HepG2 (cell line): ENCODE data around the gene SGK1. TPM values are rescaled to one million over a fixed set of nuclear protein-coding genes. Genes with fewer than 3 reads are reported as not detected.
"Not testable (repeated sequence)": the region's sequence is repeated elsewhere in the genome, so short reads cannot be mapped to it uniquely, and the experiment has no call there.

Source experiments
- ATAC-seq: fragments of 200-7000 bp; cut with Tn5 transposase; 3 replicates; pipeline ENCODE4 v1.9.1; 2020; ENCODE audit warnings: mild to moderate bottlenecking, moderate library complexity
- BruUV-seq: library from RNA; stranded (reverse); fragments of 400-500 nt; replicated peaks from 2 replicates; lab custom pipeline; 2021; lab: Mats Ljungman, UMichigan
- CTCF ChIA-PET: fragments of 300-600 bp; formaldehyde crosslinking; extraction: SDS; loops from one replicate; lab custom pipeline; 2021; ENCODE audit warnings: low total read pairs, inconsistent platforms, low intra/inter-chr PET ratio; lab: Yijun Ruan, JAX
- POLR2A ChIA-PET: fragments of 350-600 bp; sonication (Branson Sonifier 250); formaldehyde crosslinking; loops from one replicate; lab custom pipeline; 2020; ENCODE audit warnings: antibody characterized with exemption, inconsistent platforms; lab: Yijun Ruan, JAX
- DNase-seq: peaks from one replicate; pipeline ENCODE4 v3.0.0-alpha.2; 2015; ENCODE audit warnings: low spot score
- FAIRE-seq: peaks from 3 replicates; lab custom pipeline; 2011; peaks lifted over from hg19 to GRCh38; lab: Jason Lieb, UNC
- H2AFZ ChIP-seq: one replicate; pipeline ENCODE4 v1.6.1; 2011; ENCODE audit warnings: low read length, inconsistent platforms
- H3K27ac ChIP-seq: fragments of 300-600 bp; 3 replicates; pipeline ENCODE4 v1.8.0; 2011; ENCODE audit warnings: mixed run types, mild to moderate bottlenecking, mixed read lengths, low read length, inconsistent platforms; ENCODE audit not compliant: insufficient read depth; ENCODE audit errors: extremely low read length
- H3K27me3 ChIP-seq, 2 experiments: fragments of 200-600 bp in 1 of 2; 2 replicates in 1 of 2; 3 replicates in 1 of 2; pipeline versions ENCODE4 v1.6.0 to v1.8.0; 2011; ENCODE audit warnings: low read length in 2 of 2, mild to moderate bottlenecking in 2 of 2, moderate library complexity in 2 of 2, inconsistent platforms in 1 of 2; ENCODE audit not compliant: insufficient read depth in 2 of 2, control insufficient read depth in 1 of 2
- H3K36me3 ChIP-seq, 2 experiments: fragments of 200-600 bp in 1 of 2; replicated peaks in 1 of 2; 2 replicates in 1 of 2; 3 replicates in 1 of 2; pipeline versions ENCODE4 v1.5.1 to v1.8.0; 2011; ENCODE audit warnings: low read length in 2 of 2, inconsistent platforms in 1 of 2; ENCODE audit not compliant: insufficient read depth in 2 of 2, control insufficient read depth in 1 of 2
- H3K4me1 ChIP-seq: 2 replicates; pipeline ENCODE4 v1.5.1; 2012; ENCODE audit warnings: low read length, inconsistent platforms; ENCODE audit not compliant: insufficient read depth
- H3K4me2 ChIP-seq: 2 replicates; pipeline ENCODE4 v1.6.0; 2011; ENCODE audit warnings: low read depth, low read length, inconsistent platforms
- H3K4me3 ChIP-seq, 3 experiments: fragments of 200-600 bp in 1 of 3; sonication (generic), shearing (Covaris generic) in 1 of 3; replicated peaks in 1 of 3; 2 replicates each; pipeline ENCODE4 v1.5.1; 2011 to 2016; ENCODE audit warnings: low read length in 3 of 3, inconsistent platforms in 2 of 3, low read depth in 2 of 3, mild to moderate bottlenecking in 2 of 3, control low read depth in 1 of 3, mixed read lengths in 1 of 3; ENCODE audit not compliant: insufficient read depth in 1 of 3
- H3K79me2 ChIP-seq: one replicate; pipeline ENCODE4 v1.6.1; 2011; ENCODE audit warnings: low read length, inconsistent platforms; ENCODE audit not compliant: insufficient read depth
- H3K9ac ChIP-seq: 2 replicates; pipeline ENCODE4 v1.6.0; 2011; ENCODE audit warnings: mild to moderate bottlenecking, low read depth, low read length, inconsistent platforms; ENCODE audit not compliant: insufficient read depth
- H3K9me3 ChIP-seq: 2 replicates; pipeline ENCODE4 v1.5.1; 2012; ENCODE audit warnings: mild to moderate bottlenecking, low read length
- H4K20me1 ChIP-seq: 2 replicates; pipeline ENCODE4 v1.6.0; 2011; ENCODE audit warnings: inconsistent platforms, mild to moderate bottlenecking, low read length, moderate library complexity; ENCODE audit not compliant: insufficient read depth
- ZBTB14 ChIP-seq: sonication (generic); formaldehyde crosslinking; IDR thresholded peaks from 2 replicates; pipeline ENCODE4 v1.4.0; 2020; ENCODE audit warnings: missing genetic modification reagents
- WGBS: methylation state at CpG from one replicate; pipeline ENCODE4 v1.1.6; 2017; ENCODE audit warnings: low lambda C conversion rate; 5-methylcytosine and 5-hydroxymethylcytosine counted together
- in situ Hi-C: cut with HindIII; loops from 2 replicates; pipeline ENCODE4 v1.10.0; 2017; ENCODE audit warnings: low pct_unique_long_range_greater_than_20kb; ENCODE audit not compliant: extremely low pct_ligation_motif_present
- intact Hi-C: fragments of 100-400 bp; cut with micrococcal nuclease; formaldehyde crosslinking; loops from one replicate; pipeline ENCODE4 v1.10.0; 2022; ENCODE audit not compliant: unreplicated experiment
- polyA plus RNA-seq, 8 experiments: library from polyadenylated mRNA; depleted of rRNA in 3 of 8; stranded (reverse) in 7 of 8; unstranded in 1 of 8; fragments of >200 nt; fragmentation: Illumina TruSeq in 4 of 8; extraction: Trizol in 4 of 8; gene quantifications; 2 replicates each; pipeline versions ENCODE4 v1.2.1 to v1.2.3, GENCODE V29; 2011 to 2016; ENCODE audit warnings: low read depth in 4 of 8, missing spikeins in 1 of 8, mixed read lengths in 1 of 8; ENCODE audit not compliant: insufficient read depth in 1 of 8
- total RNA-seq, 5 experiments: library from RNA; depleted of rRNA; stranded (reverse); fragments of >200 nt; fragmentation: Illumina TruSeq; extraction: Trizol; gene quantifications; 2 replicates each; pipeline ENCODE4 v1.2.3, GENCODE V29; 2016; ENCODE audit warnings: low read depth in 1 of 5

Gene SGK1
- total and polyA plus RNA-seq, 2 of the 13 experiments (the other 11 are each of a cell fraction or from before 2014, with no cell fraction given) = 56.1 to 56.2 TPM

- in situ Hi-C loops (no loop called here), intact Hi-C loops (loop anchor here (10.0 kb wide), 1 partner anchor 146 kb away; no protein-coding TSS in a partner anchor)
- H3K4me1 ChIP-seq = no peaks in the 10 kb centered on the region
- BruUV-seq = no TSS peak
- FAIRE-seq (no peak), DNase-seq (no peak), ATAC-seq (no peak)
- no peak overlapping the region for H3K4me2 ChIP-seq
- H3K27me3 ChIP-seq = peaks cover 2 to 24% of the 10 kb centered on the region in 2 experiments; a peak in 3 of 5 replicates
- no peaks in the 10 kb centered on the region for H3K36me3 ChIP-seq
- ChIA-PET CTCF (no interaction called here), POLR2A (no interaction called here)
- H3K27ac ChIP-seq = no peak overlapping the region
- no peaks in the 10 kb centered on the region for H4K20me1 ChIP-seq
- no peak overlapping the region for H2AFZ ChIP-seq
- 0 out of 2 replicates have a peak, but pooled peaks cover 4% of the 10 kb centered on the region for H3K9me3 ChIP-seq
- 2% methylated on average over 3 of the region's 3 CpGs for WGBS
- no peak for TF ChIP-seq ZBTB14 (CRISPR knock-in tag)
- H3K4me3 ChIP-seq = no peak overlapping the region
- no peak overlapping the region for H3K9ac ChIP-seq
- H3K79me2 ChIP-seq = no peaks in the 10 kb centered on the region
Observed at GRCh38 chr6:134321246-134321645, 3.3 kb upstream of the SGK1 start.

DNA sequence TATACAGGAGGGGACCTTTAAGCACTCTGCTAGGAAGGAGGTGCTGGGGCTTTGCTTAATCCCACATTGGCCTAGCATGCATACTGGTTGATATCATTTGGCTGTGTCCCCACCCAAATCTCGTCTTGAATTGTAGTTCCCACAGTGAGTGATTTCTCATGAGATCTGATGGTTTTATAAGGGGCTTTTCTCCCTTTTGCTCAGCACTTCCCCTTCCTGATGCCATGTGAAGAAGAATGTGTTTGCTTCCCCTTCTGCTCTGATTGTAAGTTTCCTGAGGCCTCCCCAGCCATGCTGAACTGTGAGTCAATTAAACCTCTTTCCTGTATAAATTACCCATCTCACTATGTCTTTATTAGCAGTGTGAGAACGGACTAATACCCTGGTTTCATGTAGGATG, 1.8 kb upstream of the SGK1 start:
- ATAC-seq, H3K9me3 ChIP-seq, H3K27ac ChIP-seq, DNase-seq, H3K9ac ChIP-seq, H3K4me3 ChIP-seq, CTCF ChIA-PET, FAIRE-seq, BruUV-seq, H2AFZ ChIP-seq, H3K36me3 ChIP-seq, H3K4me1 ChIP-seq, H3K79me2 ChIP-seq, in situ Hi-C loops, H3K4me2 ChIP-seq, H4K20me1 ChIP-seq: not testable (repeated sequence)
- intact Hi-C loops = loop anchor here (10.0 kb wide), 1 partner anchor 145 kb away; no protein-coding TSS in a partner anchor
- POLR2A ChIA-PET = interaction anchor here (0.6 kb wide), 1 partner anchor 127 kb away, joined by 3 read pairs; no protein-coding TSS in a partner anchor
- H3K27me3 ChIP-seq = peaks cover 2 to 24% of the 10 kb centered on the region in 2 experiments; a peak in 3 of 5 replicates
- 4% methylated on average over 2 of the region's 2 CpGs for WGBS
